Measurements from ENCODE around the gene SND1.

Gene SND1

DNA sequence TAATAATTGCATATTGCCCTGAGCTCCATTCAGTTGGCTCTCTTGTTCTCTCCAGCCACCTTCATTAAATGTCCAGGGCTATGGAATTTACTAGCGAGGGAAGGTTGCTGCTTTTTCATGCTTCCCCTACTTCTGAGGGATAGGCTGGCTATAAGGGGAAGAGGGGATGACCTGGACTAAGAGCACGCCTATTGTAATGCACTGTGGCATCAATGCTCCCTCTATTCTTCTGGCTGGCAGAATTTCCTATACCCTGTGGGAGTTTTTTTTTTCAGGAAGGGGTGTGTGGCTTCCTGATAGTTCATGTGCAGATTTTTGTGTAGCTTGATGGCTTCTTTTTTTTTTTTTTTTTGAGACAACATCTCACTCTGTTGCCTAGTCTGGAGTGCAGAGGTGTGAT lies 155.8 kb downstream of the SND1 start:
- no peak for DNase-seq

DNA sequence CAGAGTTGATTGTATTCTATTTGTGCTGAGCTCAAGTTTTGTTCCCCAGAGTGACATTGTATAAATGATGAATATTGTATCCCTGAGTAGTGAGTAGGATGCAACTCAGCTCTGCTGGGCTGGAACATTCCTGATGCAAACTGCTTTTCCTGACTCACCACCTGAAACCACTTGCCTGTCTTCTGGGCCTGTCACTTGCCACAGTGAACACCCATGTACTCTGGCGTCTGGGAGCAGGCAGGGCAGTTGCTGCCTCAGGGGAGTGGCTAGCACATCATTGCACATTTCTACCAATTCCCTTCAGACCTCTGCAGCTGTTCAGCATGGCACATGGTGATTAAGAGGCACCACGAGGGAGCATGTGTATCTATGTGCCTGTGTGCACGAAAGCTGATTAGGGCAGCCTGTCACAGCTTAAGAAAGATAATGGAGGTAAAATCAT lies 157.3 kb downstream of the SND1 start:
- DNase-seq, result no peak

DNA sequence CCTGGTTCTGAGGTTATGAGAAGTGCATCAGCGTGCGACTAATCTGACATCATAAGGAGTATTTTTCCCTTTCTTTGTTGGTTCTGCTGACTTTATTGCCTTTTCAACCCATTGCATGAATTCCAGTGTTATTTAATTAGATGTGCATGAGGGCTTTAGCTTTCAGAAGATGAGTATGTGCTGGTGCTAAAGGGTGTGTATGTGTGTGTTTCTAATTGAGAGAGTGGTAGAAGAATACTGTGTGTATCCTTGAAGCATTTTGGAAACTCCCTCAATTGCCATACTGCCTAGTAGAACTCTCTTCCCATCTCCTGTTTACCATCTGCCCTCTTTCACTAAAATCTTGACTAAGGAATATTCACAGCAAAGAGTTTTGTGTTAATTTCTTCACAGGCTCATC lies 158.1 kb downstream of the SND1 start:
- DNase-seq, result no peak

DNA sequence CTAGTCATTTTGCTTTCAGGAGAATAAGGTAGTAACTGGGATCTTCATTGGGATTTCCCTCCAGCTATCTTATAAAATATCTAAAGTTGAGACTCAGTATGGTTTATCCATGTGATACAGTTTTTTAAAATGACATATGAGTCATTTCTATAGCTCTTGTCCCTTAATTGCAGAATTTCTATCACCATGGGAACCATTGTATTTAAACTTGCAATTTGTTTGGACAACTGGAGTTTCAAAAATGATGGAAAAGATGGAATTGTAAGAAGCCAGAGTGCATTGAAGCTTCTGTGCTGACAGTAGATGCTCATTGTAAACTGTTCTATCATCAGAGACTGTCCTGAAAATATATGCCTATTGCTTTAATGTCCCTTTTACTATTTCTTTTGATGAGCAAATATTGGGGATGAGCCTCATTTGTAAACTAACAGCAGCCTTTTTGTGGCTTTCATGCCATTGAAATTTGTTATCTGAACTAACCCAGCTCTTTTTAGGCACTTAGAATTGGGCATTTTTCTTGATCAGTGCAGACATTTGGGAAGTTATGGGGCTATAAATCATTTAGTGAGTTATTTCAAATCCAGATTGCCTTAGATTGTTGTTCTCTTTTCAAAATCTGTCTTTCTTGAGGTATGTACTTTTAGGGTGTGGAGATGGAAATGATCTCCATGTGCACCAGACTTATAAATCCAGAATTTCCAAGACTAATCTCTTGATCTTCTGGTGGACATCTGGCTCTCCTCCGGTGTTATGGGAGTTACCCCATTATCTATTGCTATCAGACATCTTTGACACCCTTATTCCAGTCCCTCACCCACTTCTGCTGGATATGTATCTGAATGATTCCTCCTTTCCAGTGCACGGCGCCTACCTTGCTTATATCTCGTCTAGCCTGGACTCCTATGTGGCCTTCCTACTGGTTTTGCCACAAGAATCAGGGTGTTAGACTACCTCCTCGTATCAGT lies 159.0 kb downstream of the SND1 start:
- no peak for DNase-seq

DNA sequence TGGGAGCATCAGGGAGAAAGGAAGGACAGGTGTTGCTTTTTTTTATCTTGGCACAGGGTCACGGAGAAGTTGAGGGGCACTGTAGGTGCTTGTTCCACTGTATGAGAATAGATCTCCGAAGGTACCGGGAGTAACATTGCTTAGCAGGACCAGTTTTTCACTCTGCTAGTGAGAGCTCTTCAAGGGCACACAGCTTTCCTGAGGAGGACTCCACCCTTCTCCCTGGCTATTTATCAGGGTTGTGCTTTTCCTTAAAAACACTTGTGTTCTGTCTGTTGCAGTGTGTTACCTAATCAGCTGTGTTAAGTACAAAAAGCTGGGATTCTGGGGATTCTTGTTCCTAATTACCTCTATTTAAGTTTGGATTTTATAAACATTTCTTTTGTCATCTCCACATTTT lies 160.5 kb downstream of the SND1 start:
- DNase-seq, result no peak

DNA sequence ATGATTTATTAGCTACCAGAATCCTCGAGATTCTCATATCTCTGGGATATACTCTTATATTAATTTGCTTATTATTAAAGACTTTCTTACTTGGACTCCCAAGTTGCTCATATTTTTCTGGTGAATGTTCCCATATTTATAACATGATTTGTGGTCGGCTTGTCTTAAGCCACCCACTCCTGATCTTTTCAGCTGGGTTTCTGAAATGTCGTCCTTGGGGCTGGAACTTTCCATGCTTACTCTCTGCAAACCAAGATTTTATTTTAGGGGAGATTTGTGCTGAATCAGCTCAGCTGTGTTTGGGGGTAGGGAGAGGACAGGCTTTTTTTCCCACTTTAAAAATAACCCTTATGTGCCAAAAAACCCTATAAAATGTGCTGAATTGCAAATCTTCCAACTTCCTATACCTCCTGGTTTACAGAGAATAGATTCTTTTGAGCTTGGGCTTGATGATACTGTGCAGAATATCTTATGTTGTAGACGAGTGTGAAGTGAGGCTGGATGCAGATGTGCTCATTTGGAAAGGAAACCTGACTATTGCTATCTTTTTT lies 162.1 kb downstream of the SND1 start:
- no peak for DNase-seq

DNA sequence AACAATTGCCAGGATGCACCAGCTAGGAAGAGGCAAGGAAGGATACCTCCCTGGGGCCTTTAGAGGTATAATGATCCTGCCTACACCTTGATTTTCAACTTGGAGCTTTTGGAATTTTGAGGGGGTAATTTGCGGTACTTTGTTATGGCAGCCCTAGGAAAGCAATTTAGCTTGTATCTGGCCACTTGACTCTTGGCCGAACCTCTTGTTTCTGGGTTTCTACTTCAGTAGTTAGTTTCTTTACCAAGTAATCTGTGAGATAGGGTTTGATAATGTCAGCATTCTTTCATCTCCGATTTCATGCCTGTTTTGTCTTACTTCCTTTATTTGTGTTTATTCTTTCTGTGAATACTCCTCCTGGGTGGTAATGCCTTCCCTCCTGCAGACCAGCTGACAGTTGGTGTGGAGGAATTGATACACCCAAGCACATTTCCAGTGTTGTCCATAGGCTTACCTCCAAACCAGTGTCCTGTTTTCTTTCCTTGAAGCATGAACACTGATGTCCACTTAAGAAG lies 163.7 kb downstream of the SND1 start:
- no peak for DNase-seq

DNA sequence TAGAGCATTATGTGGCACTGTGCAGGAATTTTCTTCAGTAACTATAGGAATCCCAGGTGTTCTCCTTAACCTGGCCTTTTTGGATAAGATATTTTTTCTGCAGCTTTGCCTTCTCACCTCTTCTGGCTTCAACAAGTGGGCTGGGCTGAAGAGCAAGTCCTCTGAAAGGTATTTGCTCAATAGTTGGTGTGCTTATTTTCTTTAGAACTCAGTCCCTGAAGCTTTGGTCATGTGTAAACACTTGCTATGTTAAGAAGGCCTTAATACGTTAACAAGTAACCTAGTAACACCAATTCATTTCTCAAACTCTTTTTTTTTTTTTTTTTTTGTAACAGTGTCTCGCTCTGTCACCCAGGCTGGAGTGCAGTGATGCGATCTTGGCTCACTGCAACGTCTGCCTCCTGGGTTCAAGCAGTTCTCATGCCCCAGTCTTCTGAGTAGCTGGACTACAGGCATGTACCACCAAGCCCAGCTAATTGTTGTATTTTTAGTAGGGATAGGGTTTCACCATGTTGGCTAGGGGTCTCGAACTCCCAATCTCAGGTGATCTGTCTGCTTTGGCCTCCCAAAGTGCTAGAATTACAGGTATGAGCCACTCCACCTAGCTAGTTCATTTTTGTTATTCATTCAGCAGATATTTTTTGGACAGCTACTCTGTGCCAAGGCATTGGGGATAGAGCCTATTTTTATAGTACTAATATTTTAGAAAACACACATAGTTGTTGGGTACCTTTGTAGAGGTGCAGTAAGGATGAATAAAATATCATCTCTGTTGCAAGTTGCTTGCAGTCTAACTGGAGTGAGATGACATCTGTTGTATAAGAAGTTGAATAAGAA lies 164.6 kb downstream of the SND1 start:
- no peak for DNase-seq

DNA sequence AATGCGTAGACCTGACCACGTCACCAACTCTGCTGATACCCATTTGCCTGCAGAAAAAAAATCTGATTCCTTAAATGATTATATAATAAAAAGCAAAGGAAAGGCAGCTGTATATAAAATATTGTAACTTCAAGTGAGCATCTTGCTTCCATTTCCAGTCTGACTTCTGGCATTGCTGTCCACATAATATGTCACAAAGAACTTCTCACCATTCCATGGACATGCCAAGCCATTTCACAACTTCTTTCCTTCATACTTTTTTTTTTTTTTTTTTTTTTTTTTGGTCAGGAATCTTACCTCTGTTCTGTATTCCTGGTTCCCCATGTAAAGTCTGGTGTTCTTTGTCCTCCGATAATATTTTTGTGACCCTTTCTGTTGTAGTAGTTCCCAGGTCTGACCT lies 165.5 kb downstream of the SND1 start:
- DNase-seq, result no peak

DNA sequence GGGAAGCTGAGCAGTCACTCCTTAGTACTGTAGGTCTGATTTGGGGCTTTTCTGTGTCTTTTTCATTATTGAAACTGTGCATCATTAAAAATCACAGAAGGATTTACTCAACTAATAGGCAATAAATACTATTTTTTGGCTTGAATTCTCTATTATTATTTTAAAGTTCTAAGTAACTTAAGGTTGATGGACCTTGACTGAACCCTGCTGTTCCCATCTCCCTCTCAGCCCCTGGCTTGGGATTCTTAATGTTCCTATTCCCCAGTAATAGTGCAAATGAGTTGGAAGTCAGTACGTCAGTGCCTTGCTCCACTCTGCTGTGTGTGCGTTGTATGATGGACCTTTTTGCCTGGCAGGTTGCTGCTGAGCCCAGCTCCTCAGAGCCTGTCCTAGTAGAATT lies 166.3 kb downstream of the SND1 start:
- DNase-seq, result no peak

DNA sequence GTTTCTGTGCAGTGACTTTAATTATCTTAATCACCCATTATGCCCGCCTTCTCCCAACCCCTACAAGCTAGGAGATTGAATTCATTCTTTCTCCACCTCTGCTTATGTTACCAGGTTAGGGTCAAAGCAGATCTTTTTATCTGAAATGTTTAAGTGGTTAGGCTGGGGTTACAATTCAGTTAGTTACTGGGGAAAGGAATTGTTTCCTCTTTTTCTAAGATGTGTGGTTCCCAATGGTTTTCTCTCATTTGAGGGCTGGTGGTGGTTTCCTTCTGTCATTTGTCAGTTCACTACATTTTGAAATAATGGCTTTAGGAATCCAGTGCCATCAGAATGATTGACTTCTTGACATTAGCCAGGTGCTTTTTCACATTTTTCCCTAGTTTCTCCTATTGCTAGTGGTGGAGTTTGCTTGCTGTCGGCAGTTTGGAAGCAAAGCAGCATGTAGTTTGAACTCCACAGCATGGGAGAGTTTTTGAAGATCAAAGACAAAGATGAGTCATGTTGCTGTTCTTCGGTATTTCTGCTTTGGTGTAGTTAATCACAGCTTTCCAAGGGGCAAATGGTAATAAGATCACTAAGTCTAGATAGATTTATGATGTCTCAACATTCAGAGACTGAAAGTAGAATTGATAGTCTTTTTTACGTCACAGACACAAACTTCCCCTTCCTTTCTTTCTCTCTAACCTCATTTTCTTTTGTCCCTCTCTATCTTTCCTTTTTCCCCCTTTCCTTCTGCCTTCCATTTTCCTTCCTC lies 168.2 kb downstream of the SND1 start:
- DNase-seq, result no peak

DNA sequence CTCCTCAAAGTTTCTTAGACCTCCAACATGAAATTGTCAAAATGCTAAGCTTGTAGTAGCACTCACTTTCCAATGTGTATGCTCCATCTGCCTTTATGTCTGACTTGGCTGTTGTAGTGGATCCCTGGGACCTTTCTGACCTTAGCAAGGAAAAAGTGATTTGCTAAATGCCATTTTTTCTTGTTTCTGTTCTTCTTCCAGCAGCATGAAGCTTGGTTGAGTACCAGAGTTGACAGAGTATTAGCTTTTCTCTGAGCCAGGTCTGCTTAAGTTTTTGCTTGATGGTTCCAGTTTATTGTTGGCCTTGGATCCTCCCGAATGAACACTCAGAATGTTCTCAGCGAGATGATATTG lies 168.7 kb downstream of the SND1 start:
- DNase-seq, result no peak

DNA sequence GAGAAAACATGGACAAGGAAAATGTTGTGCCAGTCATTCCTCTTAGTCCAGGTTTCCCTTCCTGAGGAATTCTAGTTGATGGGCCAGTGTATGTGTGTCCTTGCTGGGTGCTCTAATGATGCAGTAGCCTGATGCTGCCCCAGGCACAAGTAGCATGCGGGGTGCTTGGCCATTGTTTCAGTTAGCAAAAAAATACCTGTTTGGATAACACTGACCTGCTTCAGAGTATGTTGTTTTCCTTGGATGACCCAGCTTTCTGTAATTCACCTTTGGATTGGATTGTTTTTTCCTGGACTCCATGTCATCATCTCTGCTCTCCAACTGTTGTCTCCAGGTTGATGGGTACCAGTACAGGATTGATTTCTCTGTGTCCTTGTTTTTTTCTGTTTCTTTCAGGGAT lies 169.2 kb downstream of the SND1 start:
- no peak for DNase-seq

DNA sequence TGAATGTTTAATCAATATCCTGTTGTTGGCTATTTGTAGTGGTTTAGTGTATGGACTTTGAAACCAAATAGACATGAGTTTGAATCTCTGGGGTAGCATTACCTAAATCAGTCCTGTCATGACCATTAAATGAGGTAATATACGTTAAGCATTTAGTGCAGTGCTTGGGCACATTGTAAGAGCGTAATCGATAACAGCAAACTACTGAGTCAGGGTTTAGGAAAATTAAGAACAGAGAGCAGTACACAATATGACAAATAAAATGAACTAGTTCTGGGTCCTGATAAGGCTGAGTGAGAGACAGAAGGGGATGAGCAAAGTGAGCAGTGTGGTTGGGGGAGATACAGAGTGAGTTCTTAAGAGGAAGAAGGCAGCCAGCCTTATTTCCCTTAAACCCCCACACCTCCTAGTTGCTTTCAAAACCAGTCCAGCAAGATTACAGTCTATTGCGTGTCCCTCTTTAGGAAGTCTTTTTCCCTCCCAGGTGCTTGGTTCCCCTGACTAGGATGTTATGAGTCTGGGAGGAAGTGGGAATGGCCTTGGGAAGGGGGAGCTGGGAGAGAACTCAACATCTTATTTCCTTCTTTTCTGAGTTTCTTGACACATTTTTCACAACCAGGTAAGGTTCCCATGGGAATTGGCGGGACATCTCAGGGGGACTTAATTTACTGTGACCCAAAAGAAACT lies 171.0 kb downstream of the SND1 start:
- DNase-seq, result no peak

DNA sequence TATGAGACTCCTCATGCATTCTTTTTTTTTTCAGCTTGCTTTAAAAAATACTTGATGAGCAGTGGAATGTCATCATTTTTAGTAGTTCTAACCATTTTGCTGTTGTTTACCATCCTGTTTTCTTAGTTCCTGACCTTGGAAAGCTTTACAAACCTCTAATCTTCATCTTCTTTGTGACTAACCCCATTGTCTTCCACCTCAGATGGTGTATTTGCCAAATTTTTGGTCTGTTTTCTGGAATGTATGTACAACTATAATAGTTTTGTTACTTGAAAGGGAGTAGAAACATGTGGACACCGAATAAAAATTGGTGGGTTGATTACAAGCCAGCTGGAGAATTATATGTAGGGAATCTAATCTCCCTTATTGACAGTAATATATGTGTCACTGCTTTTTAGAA lies 172.7 kb downstream of the SND1 start:
- no peak for DNase-seq

DNA sequence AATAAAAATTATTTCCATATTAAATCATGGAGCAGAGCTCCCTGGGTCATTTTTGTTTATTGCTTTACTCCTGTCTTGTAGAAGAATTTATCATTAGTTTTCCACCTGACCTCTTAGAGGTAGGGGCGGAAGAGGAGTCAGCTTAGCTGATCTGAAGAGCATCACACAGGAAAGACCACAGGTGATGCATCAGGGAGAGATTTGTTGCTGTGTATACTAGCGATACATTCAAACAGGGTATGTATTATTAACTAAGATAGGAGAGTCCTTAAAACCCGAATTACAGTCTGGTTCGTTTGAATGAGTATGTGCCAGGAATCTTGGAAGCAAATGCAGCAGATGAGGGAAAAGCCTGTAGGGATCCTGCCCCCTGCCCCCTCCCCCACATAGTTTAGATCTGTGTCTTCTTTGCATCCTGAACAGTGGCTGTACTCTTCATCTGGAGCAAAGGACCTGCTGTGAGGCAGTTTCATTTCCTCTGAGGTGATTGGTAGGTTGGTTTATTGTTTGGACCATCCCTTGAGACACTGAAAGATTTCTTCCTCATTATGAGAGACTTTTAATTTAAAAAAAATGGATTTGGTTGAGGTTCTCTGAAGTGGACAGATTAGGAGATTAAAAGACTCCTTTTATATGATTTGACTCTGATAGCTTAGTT lies 177.0 kb downstream of the SND1 start:
- DNase-seq, result no peak

DNA sequence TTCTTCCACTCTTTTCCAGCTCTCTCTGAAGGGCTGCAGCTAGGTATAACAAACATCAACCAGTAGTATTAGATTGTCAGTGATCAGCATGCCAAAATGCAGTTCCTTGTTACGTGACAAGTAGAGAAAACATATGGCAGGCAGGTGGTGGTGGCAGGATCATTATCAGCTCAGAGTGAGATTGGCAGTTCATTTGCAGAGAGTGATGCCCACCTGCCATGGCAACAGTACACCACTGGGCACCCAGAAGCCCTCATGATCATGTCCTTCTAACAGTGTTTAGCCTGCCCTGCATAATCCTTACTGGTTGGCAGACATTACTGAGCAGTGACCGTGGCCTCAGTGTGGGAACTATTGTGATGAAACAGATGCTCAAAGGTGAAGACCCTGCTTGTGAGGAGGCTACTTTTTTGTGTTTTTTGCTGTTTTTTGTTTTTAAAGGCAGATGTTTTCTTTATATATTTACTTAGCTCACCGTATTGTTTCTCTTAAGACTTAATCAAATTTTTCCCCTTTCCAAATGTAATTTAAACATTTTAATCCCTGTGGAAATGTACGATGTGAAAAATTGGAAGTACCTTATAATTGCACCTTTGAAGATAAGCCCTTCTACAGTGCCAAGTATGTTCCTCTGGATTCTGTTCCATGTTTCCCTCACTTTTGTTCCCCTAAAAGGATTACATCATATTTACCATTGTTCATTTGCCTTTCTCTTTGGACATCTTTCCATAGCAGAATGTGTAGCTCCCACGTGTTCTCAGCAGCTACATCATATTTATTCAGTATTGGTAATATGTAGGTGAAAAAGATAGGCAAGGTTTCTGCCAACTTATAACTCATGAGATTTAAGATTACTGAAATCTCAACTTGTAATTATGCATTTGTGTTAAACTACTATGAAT lies 179.6 kb downstream of the SND1 start:
- no peak for DNase-seq

DNA sequence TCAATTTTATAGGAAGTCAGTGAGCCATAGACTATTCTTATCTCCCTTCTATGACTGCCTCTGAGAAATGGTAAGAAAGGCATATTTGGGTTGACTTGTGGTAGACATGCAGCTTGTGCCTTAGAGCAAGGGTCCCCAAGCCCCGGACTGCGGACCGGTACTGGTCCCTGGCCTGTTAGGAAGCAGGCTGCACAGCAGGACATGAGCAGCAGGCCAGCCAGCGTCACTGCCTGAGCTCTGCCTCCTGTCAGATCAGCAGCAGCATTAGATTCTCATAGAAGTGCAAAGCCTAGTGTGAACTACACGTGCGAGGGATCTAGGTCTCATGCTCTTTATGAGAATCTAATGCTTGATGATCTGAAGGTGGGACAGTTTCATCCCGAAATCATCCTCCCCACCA lies 180.6 kb downstream of the SND1 start:
- DNase-seq, result no peak

DNA sequence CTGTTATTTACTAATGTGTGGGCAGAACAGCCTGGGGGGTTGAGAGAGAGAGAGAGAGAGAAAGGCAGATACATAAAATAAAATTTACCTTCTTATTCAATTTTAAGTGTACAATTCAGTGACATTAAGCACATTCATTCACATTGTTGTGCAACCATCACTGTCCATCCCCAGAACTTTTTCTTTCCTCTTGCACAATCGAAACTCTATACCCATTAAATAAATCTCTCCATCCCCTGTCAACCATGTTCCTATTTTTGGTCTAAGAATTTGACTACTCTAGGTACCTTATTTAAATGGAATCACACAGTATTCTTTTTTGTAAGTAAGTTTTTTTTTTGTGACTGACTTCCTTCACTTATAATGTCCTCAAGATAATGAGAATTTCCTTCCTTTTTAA lies 181.6 kb downstream of the SND1 start:
- no peak for DNase-seq

DNA sequence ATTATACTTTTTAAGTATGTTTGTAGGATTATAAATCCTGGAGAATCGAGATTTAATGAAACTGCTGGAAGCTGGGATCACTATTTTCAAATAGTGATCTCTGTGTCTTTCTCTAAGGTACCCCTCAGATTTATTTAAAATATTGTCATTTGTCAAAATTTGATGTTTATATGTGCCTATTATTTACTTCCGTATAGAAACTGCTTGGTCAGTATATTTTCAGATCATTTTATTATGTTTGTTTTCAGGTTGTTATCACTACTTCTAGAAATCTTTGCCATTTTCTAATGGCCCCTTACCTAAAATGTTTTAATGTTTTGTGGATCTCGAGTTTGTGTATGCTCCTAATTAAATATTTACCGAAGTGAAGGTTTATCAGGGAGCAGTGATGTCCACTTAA lies 183.7 kb downstream of the SND1 start:
- no peak for DNase-seq
